Lung (tissue), 12 donors: Measurements from ENCODE around the gene ZNF469. TPM values are rescaled to one million over a fixed set of nuclear protein-coding genes. Genes with fewer than 3 reads are reported as not detected.

ENCODE experiments used
- ATAC-seq: fragments of 200-7000 bp; cut with Tn5 transposase; one replicate; pipeline ENCODE4 v1.9.1; 2020; ENCODE audit warnings: moderate number of reproducible peaks; ENCODE audit not compliant: insufficient read depth, low FRiP score
- DNase-seq, 3 donors: peaks; one replicate each; pipeline ENCODE4 v3.0.0-alpha.2; 2013 to 2017
- H3K27ac ChIP-seq, 2 donors: one replicate each; pipeline ENCODE4 v1.5.1; 2013; ENCODE audit warnings: mild to moderate bottlenecking in 2 of 2, moderate library complexity in 2 of 2, control low read depth in 1 of 2, inconsistent platforms in 1 of 2, low read depth in 1 of 2, low read length in 1 of 2
- H3K27me3 ChIP-seq, 3 donors: one replicate each; pipeline ENCODE4 v1.5.1; 2013; ENCODE audit warnings: low read length in 2 of 3; ENCODE audit not compliant: control insufficient read depth in 3 of 3, insufficient read depth in 3 of 3
- H3K36me3 ChIP-seq, 4 donors: one replicate each; pipeline ENCODE4 v1.5.1; 2013; ENCODE audit warnings: low read length in 4 of 4, mild to moderate bottlenecking in 1 of 4, moderate library complexity in 1 of 4; ENCODE audit not compliant: control insufficient read depth in 4 of 4, insufficient read depth in 4 of 4
- H3K4me1 ChIP-seq, 5 donors: one replicate each; pipeline ENCODE4 v1.5.1; 2013; ENCODE audit warnings: low read length in 5 of 5, mild to moderate bottlenecking in 2 of 5, moderate library complexity in 1 of 5; ENCODE audit not compliant: control insufficient read depth in 5 of 5, insufficient read depth in 5 of 5
- H3K4me3 ChIP-seq: one replicate; pipeline ENCODE4 v1.5.1; 2013; ENCODE audit warnings: mild to moderate bottlenecking, control low read depth, moderate library complexity
- H3K9ac ChIP-seq, 2 donors: one replicate each; pipeline ENCODE4 v1.5.1; 2013; ENCODE audit warnings: low read length in 2 of 2, control low read depth in 1 of 2; ENCODE audit not compliant: insufficient read depth in 1 of 2
- H3K9me3 ChIP-seq, 4 donors: one replicate each; pipeline ENCODE4 v1.5.1; 2013; ENCODE audit warnings: low read length in 3 of 4, mild to moderate bottlenecking in 1 of 4, moderate library complexity in 1 of 4; ENCODE audit not compliant: control insufficient read depth in 4 of 4, insufficient read depth in 3 of 4
- whole genome bisulfite sequencing, 2 donors: extraction: QIAGEN DNeasy Blood & Tissue Kit; methylation state at CpG; one replicate each; pipeline ENCODE4 v1.1.7; 2013; 5-methylcytosine and 5-hydroxymethylcytosine counted together
- polyA plus RNA-seq, 2 donors: library from polyadenylated mRNA; stranded (reverse); fragments of 200-250 nt; gene quantifications; one replicate each; pipeline ENCODE4 v1.2.1, GENCODE V29; 2013
- total RNA-seq, 2 donors: library from RNA; depleted of rRNA in 1 of 2; stranded (reverse); fragments of >200 nt in 1 of 2; gene quantifications; one replicate each; pipeline ENCODE4 v1.2.1, GENCODE V29; 2014 to 2021
- TF ChIP-seq, protein P1 (sequence below): IDR thresholded peaks from 2 replicates; pipeline ENCODE4 v1.5.1; 2012; ENCODE audit warnings: mild to moderate bottlenecking; ENCODE audit errors: control extremely low read depth, extremely low read depth
- donor health status: control.
- donor health status: control.
- donor health status: Bipolar disorder and iron deficiency.
- donor health status: healthy.
- donor health status: DM: yes; HTN: yes; CAD: no.

The ZNF469 gene
- total and polyA plus RNA-seq, 4 donors, result 0.67 to 3.0 (median 1.5) TPM

DNA sequence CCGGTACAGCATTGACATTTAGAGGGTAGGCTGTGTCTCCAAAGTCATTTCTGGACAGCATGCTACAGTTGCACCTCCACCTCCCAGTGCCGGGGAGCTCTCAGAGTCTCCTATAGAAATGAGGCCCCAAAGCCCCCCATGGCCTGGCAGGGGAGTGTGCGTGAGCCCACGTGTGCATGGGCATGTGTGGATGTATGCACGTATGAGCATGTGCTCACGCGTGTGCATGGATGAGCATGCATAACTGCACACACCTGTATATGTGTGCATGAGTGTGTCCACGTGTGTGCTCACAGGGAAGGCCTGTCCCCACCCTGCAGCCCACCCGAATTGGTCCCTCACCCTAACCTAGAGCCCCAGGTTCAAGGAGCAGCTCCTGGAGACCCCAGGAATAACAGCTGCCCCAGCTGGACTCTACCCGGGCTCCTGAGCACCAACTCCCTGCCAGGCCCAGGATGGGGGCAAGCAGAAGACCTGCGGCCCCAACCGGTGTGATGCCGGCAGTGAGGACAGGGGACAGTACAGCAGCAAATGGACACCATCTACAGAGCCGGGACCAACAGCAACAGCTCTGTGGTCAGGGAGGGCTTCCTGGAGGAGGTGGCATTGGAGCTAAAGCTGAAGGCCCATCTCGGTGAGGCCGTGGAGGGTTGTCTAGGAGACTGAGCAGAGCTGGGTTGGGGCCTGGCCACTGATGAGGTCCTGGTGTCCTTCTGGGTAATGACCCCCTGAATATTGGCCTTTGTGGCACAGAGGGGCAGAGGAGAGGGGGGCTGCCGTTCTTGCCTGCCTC, 35.1 kb downstream of the ZNF469 start:
- ATAC-seq (no peak), DNase-seq (no peak)
- TF ChIP-seq, protein P1, sequence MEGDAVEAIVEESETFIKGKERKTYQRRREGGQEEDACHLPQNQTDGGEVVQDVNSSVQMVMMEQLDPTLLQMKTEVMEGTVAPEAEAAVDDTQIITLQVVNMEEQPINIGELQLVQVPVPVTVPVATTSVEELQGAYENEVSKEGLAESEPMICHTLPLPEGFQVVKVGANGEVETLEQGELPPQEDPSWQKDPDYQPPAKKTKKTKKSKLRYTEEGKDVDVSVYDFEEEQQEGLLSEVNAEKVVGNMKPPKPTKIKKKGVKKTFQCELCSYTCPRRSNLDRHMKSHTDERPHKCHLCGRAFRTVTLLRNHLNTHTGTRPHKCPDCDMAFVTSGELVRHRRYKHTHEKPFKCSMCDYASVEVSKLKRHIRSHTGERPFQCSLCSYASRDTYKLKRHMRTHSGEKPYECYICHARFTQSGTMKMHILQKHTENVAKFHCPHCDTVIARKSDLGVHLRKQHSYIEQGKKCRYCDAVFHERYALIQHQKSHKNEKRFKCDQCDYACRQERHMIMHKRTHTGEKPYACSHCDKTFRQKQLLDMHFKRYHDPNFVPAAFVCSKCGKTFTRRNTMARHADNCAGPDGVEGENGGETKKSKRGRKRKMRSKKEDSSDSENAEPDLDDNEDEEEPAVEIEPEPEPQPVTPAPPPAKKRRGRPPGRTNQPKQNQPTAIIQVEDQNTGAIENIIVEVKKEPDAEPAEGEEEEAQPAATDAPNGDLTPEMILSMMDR, result no peak
- no peaks in the 10 kb centered on the region for H3K36me3 ChIP-seq
- 80 to 82% methylated on average over 17 of the region's 17 CpGs for WGBS, 2 donors
- H3K9me3 ChIP-seq, result no peaks in the 10 kb centered on the region
- H3K4me1 ChIP-seq, result no peaks in the 10 kb centered on the region
- no peaks in the 10 kb centered on the region for H3K27me3 ChIP-seq
- H3K4me3 ChIP-seq, result no peak overlapping the region
- H3K9ac ChIP-seq, result no peak overlapping the region
- no peak overlapping the region for H3K27ac ChIP-seq

DNA sequence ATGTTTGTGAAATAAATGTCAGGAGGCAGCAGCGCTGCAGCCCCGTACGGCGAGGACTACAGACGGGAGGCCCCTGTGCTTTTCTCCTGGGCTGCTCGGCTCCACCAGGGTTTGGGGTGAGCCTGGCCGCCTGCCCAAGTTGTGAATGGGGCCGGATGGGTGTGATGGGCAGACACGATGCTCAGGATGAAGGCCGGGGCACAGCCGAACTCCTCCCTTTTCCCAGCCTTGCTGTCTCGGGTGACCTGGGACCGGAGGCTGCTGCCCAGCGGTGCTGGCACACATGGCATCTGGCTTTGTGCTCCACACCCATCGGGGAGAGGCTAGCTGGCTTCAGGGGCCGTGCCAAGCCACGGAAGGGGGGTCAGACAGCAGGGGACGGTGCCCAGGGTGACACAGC, 36.1 kb downstream of the ZNF469 start:
- DNase-seq (no peak), ATAC-seq (no peak)
- 73 to 84% methylated on average over 18 of the region's 18 CpGs for WGBS, 2 donors
- Histone ChIP-seq H3K4me3 (no peak overlapping the region), H3K9me3 (no peaks in the 10 kb centered on the region), H3K27ac (no peak overlapping the region), H3K4me1 (no peaks in the 10 kb centered on the region), H3K36me3 (no peaks in the 10 kb centered on the region), H3K27me3 (no peaks in the 10 kb centered on the region), H3K9ac (no peak overlapping the region)
- TF ChIP-seq, protein P1, result no peak

DNA sequence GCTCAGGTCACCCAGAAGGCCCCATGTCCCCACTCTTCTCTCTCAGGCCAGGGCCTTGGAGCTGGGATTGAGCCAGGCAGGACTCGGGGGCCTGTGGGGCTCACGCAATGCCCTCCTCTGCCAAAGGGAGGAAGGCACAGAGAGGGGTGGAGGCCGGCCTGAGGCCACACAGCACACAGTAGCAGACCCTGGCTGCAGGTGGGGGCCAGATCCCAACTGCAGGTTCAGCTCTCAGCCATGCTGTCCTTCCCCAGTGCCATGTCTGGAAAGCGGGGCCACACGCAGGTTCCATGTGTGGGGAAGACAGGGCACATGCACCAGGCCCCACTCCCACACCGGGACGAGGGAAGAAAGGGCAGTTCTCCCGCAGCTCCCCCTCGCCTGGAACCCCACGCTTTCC, 37.0 kb downstream of the ZNF469 start:
- Histone ChIP-seq H3K27ac (no peak overlapping the region), H3K4me1 (no peaks in the 10 kb centered on the region), H3K9ac (no peak overlapping the region), H3K4me3 (no peak overlapping the region), H3K9me3 (no peaks in the 10 kb centered on the region), H3K27me3 (no peaks in the 10 kb centered on the region), H3K36me3 (no peaks in the 10 kb centered on the region)
- DNase-seq, result no peak
- TF ChIP-seq, protein P1, result no peak
- WGBS, 2 donors, result 87 to 89% methylated on average over 10 of the region's 10 CpGs
- no peak for ATAC-seq
